Natural killer cell treated with Interleukin-12 subunit alpha and Interleukin-12 subunit beta and Interleukin-15 and Interleukin-18, amount 100 ng/mL, for 72 hours (primary cell): ENCODE data around the gene PLEKHG4B. TPM values are rescaled to one million over a fixed set of nuclear protein-coding genes. Genes with fewer than 3 reads are reported as not detected.
"Not testable (repeated sequence)": the region's sequence is repeated elsewhere in the genome, so short reads cannot be mapped to it uniquely, and the experiment has no call there.

ENCODE experiments used
- ATAC-seq, 2 donors: fragments of 150-1000 bp; cut with Tn5 transposase in 1 of 2; sonication (Bioruptor Pico), chemical (Tn5 transposase) in 1 of 2; 2 replicates each; pipeline ENCODE4 v1.10.0; 2021
- DNase-seq: peaks from one replicate; pipeline ENCODE4 v3.0.0; 2022; ENCODE audit warnings: low spot score
- H3K27ac Mint-ChIP-seq, 2 donors: 1 replicate in 1 of 2; 2 replicates in 1 of 2; pipeline ENCODE4 v1.8.0; 2022; ENCODE audit warnings: mixed read lengths in 2 of 2, mild to moderate bottlenecking in 1 of 2, moderate library complexity in 1 of 2
- H3K27me3 Mint-ChIP-seq, 2 donors: 1 replicate in 1 of 2; 2 replicates in 1 of 2; pipeline ENCODE4 v1.8.0; 2022; ENCODE audit warnings: mixed read lengths in 2 of 2
- H3K36me3 Mint-ChIP-seq: one replicate; pipeline ENCODE4 v1.8.0; 2022; ENCODE audit warnings: mixed read lengths
- H3K4me1 Mint-ChIP-seq, 2 donors: 1 replicate in 1 of 2; 2 replicates in 1 of 2; pipeline ENCODE4 v1.8.0; 2022; ENCODE audit warnings: low read depth in 2 of 2, mixed read lengths in 2 of 2, mild to moderate bottlenecking in 1 of 2
- H3K4me3 Mint-ChIP-seq: one replicate; pipeline ENCODE4 v1.8.0; 2022; ENCODE audit warnings: mixed read lengths
- H3K9me3 Mint-ChIP-seq: 2 replicates; pipeline ENCODE4 v1.8.0; 2022; ENCODE audit warnings: mixed read lengths
- total RNA-seq, 2 donors: library from RNA; stranded (reverse); gene quantifications; one replicate each; pipeline ENCODE4 v1.2.3, GENCODE V29; 2022

Gene PLEKHG4B
- total RNA-seq, 2 donors from 2014 or later: not detected

DNA sequence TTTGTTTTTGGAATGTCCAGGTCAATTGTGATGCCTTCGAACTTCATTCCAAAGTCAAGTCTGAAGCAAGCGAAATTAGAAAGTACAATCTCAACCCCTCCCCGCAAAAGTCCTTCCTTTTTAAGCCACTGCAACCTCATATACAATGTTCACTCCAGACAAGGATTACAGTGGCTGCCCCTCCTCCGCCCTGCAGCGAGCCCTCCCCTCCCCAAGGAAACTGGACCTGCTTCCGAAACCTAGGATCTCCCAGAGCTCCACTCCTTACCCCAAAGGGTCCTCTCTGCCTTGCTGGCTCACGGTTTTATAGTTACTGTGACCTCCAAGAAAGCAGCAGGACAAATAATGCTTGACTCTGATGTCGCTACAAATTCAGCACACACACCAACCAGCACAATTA, 109.7 kb downstream of the PLEKHG4B start:
- ATAC-seq (no peak), DNase-seq (no peak)
- no peaks in the 10 kb centered on the region for H3K27me3 Mint-ChIP-seq
- H3K27ac Mint-ChIP-seq: no peak overlapping the region
- no peak overlapping the region for H3K4me3 Mint-ChIP-seq
- peaks cover 0 to 6% of the 10 kb centered on the region in 2 donors for H3K4me1 Mint-ChIP-seq
- no peaks in the 10 kb centered on the region for H3K9me3 Mint-ChIP-seq
- peaks cover 7% of the 10 kb centered on the region for H3K36me3 Mint-ChIP-seq

DNA sequence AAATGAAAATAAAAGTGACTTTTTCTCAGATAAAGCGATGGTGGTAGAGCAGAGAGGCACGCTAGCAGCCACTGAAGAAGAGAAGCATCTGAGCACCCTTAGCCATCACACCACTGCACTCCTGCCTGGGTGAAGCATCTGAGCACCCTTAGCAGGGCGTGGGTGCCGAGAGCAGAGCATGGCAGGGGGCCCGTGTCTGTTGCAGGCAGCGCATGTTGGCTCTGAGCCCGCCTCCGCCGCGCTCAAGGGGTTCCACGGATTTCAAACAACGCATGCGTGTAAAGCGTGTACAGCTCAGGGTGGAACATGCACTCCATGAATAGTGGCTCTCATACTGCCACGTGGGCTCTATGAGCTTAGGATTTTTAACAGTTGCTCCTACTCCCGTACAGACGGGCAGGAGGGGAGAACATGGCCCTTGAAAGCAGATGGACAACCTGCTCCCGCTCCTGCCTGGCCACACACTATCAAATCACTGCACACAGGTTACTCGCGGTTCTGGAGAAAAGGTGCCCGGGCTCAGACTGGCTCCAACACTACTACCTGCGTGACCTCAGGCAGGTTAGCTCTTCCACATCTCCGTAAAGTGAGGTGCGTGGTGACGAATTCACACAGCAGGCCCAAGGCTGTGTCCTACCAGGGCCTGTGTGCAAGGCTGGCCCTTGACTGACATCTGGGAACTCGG, 111.4 kb downstream of the PLEKHG4B start:
- peaks cover 4 to 9% of the 10 kb centered on the region in 2 donors for H3K4me1 Mint-ChIP-seq
- DNase-seq (no peak), ATAC-seq (peak in 1 of 2 donors; percentile 36)
- H3K27ac Mint-ChIP-seq: no peak overlapping the region
- peaks cover 11% of the 10 kb centered on the region for H3K36me3 Mint-ChIP-seq
- no peak overlapping the region for H3K4me3 Mint-ChIP-seq
- no peaks in the 10 kb centered on the region for H3K27me3 Mint-ChIP-seq
- no peaks in the 10 kb centered on the region for H3K9me3 Mint-ChIP-seq

DNA sequence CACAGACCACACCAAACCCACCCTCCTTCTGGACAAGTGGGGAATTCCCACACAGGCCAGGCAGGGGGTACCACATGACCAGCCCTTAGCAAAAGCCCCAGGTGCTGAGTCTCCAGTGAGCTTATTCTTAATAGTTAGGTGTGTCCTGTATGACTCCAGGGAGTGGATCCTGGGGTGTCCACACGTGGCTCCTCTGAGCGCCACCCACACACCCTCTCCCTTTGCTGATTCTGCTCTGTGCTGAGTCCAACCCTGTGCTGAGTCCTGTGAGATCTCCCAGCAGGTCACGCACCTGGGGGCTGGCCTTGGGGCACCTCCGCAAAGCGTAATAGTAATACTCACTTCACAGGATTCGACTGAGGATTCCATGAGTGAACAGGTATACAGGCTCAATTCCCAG, 112.0 kb downstream of the PLEKHG4B start:
- peak in 1 of 2 donors; percentile 32 for ATAC-seq
- no peaks in the 10 kb centered on the region for H3K27me3 Mint-ChIP-seq
- H3K9me3 Mint-ChIP-seq: no peaks in the 10 kb centered on the region
- no peak overlapping the region for H3K27ac Mint-ChIP-seq
- DNase-seq: no peak
- no peak overlapping the region for H3K4me3 Mint-ChIP-seq
- peaks cover 4 to 13% of the 10 kb centered on the region in 2 donors for H3K4me1 Mint-ChIP-seq
- peaks cover 11% of the 10 kb centered on the region for H3K36me3 Mint-ChIP-seq

DNA sequence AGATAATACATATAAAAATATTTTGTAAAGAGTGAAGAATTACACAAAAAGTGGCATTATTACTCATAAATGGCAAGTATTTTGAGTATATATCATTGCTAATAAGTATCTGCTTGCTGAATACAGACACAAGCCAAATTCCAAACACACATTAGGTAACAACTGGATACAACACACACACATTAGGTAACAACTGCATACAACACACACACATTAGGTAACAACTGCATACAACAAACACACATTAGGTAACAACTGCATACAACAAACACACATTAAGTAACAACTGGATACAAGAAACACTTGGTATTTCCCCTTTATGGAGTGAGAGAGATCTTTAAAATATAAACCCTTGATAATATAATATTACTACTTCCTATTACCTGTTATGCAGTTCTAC, 112.5 kb downstream of the PLEKHG4B start:
- no peak for DNase-seq
- H3K36me3 Mint-ChIP-seq: peaks cover 11% of the 10 kb centered on the region
- H3K9me3 Mint-ChIP-seq: no peaks in the 10 kb centered on the region
- no peaks in the 10 kb centered on the region for H3K27me3 Mint-ChIP-seq
- H3K27ac Mint-ChIP-seq: no peak overlapping the region
- no peak overlapping the region for H3K4me3 Mint-ChIP-seq
- H3K4me1 Mint-ChIP-seq: peaks cover 6 to 14% of the 10 kb centered on the region in 2 donors
- no peak for ATAC-seq

DNA sequence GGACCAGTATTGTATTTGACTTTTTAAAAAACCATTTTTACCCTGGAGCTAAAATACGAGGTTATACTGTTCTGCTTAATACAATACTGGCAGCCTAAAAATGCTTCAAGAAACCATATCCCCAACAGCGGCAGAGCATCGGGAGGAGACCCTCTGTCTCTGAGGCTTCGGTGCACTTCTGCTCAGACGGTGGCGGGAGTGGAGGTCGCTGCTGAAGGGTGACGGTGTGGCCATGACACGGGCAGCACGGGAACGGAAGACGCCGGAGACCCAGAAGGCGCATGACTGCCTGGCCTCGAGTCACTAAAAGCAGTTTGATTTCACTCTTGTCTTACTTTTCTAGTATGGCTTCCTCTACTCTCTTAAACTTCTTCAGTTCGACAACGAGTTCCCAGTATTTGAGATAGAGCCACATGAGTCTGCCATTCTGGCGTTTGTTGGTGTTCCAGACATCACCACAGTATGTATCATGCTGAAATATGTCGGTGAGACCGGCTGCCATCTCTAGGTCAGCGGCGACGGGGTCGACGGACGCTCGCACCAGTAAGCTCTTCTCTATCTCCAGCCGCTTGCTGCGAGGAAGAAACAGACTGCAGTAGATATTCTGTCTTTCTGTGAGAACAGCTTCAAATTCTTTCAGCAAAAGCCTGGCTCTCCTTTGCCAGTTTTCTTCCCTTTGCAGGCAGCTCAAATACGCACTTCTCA, 113.2 kb downstream of the PLEKHG4B start:
- Mint-ChIP-seq H3K4me3 (no peak overlapping the region), H3K36me3 (peaks cover 12% of the 10 kb centered on the region), H3K4me1 (peaks cover 13 to 20% of the 10 kb centered on the region in 2 donors)

GRCh38 chr5:206406-206805, 114.4 kb downstream of the PLEKHG4B start:
- Mint-ChIP-seq H3K27ac (no peak overlapping the region), H3K4me1 (peaks cover 17 to 25% of the 10 kb centered on the region in 2 donors), H3K4me3 (no peak overlapping the region), H3K9me3 (no peaks in the 10 kb centered on the region), H3K27me3 (no peaks in the 10 kb centered on the region), H3K36me3 (peaks cover 15% of the 10 kb centered on the region)
- DNase-seq (no peak), ATAC-seq (no peak)

More for the DNA sequence above, 113.2 kb downstream of the PLEKHG4B start:
- Mint-ChIP-seq H3K27me3 (no peaks in the 10 kb centered on the region), H3K27ac (no peak overlapping the region), H3K9me3 (no peaks in the 10 kb centered on the region)
- no peak for DNase-seq
- no peak for ATAC-seq

DNA sequence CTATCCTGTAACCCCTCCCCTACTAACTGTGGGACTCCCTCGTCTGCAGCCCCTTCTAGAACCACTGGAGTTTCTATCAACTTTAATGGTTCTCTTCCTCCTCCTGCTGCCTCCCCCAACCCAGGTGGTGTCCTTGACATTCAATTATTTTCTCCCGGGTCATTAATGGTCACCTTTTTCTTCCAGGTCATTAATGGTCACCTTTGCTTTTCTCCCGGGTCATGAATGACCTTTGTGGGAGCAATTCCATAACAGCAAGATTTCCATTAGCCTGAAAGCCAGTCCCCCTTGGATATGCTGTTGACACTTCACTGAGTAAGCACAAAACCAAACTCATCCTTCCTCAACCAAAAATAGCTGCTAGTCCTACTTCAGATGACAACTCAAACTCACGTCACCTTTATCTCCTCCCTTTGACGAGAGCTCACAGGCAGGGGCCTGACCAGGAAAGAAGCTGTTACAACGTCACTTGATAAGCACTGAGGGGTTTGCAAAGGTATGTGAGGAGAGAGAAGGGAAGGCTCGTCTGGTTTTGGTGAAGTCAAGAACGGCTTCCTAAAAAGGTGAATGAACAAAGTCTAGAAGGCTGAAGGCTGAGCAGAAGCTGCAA, 115.1 kb downstream of the PLEKHG4B start:
- no peaks in the 10 kb centered on the region for H3K9me3 Mint-ChIP-seq
- H3K27me3 Mint-ChIP-seq: no peaks in the 10 kb centered on the region
- peaks cover 17 to 25% of the 10 kb centered on the region in 2 donors for H3K4me1 Mint-ChIP-seq
- no peak for ATAC-seq
- H3K27ac Mint-ChIP-seq: peak overlapping the region in 1 of 2 donors; percentile 36
- no peak for DNase-seq
- peaks cover 15% of the 10 kb centered on the region for H3K36me3 Mint-ChIP-seq
- H3K4me3 Mint-ChIP-seq: no peak overlapping the region

- Mint-ChIP-seq H3K27ac (no peak overlapping the region), H3K4me3 (no peak overlapping the region), H3K36me3 (peaks cover 15% of the 10 kb centered on the region), H3K4me1 (peaks cover 17 to 25% of the 10 kb centered on the region in 2 donors), H3K27me3 (no peaks in the 10 kb centered on the region), H3K9me3 (no peaks in the 10 kb centered on the region)
- DNase-seq: no peak
- no peak for ATAC-seq
These were observed 115.6 kb downstream of the PLEKHG4B start for GRCh38 chr5:207599-207998.

- no peak overlapping the region for H3K4me3 Mint-ChIP-seq
- no peak overlapping the region for H3K27ac Mint-ChIP-seq
- no peaks in the 10 kb centered on the region for H3K9me3 Mint-ChIP-seq
- ATAC-seq (no peak), DNase-seq (no peak)
- H3K4me1 Mint-ChIP-seq: peaks cover 17 to 26% of the 10 kb centered on the region in 2 donors
- peaks cover 15% of the 10 kb centered on the region for H3K36me3 Mint-ChIP-seq
- no peaks in the 10 kb centered on the region for H3K27me3 Mint-ChIP-seq
These were observed 116.6 kb downstream of the PLEKHG4B start for GRCh38 chr5:208449-209114.

DNA sequence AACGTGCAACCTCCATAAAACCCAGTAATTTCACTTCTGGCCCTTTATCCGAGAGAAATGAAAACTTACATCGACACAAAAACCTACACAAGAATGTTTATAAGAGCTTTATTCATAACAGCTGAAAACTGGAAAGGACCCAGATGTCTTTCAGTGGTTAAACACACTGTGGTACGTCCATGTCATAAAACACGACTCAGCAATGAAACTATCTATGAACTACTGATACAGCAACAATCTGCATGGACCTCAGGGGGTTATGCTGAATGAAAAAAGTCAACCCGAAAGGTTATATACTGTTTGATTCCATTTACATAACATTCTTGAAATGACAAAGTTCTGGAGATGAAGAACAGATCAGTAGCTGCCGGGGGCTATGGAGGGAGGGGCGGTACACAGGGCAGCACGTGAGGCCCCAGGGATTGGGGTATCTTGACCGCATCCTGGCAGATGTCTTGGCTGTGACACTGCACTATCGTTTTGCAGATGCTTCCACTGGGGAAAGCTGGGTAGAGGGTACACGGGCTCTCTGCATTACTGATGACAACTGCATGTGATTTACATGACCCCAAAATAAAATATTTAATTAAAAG, 121.9 kb downstream of the PLEKHG4B start:
- no peaks in the 10 kb centered on the region for H3K27me3 Mint-ChIP-seq
- H3K4me3 Mint-ChIP-seq: no peak overlapping the region
- H3K27ac Mint-ChIP-seq: no peak overlapping the region
- H3K36me3 Mint-ChIP-seq: peaks cover 4% of the 10 kb centered on the region
- DNase-seq (no peak), ATAC-seq (no peak)
- peaks cover 28% of the 10 kb centered on the region in 2 donors for H3K4me1 Mint-ChIP-seq
- no peaks in the 10 kb centered on the region for H3K9me3 Mint-ChIP-seq

DNA sequence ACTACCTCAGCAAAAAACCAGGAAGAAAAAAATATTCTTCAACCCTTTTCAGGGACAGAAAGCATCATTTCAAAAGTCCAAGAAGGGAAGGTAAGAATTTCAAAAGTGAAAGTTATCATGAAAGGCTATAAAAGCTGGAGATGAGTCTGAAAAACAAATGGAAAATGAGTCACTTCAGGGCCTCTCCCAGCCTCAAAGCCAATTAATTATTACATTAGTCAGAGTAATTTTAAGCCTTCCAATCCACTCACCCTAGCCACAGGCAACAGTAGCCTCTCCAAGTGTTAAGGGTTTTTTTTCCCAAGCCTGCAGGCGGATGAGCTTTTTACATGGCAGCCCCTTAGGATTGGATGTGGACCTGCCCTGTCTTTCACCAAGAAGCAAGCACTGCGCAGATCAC, 123.3 kb downstream of the PLEKHG4B start:
- not testable (repeated sequence) for DNase-seq, ATAC-seq, H3K36me3 Mint-ChIP-seq, H3K27me3 Mint-ChIP-seq, H3K9me3 Mint-ChIP-seq
- Mint-ChIP-seq H3K27ac (peak overlapping the region in 1 of 2 donors; percentile 39), H3K4me1 (peaks cover 27% of the 10 kb centered on the region in 2 donors), H3K4me3 (peak overlapping the region; percentile 34)

DNA sequence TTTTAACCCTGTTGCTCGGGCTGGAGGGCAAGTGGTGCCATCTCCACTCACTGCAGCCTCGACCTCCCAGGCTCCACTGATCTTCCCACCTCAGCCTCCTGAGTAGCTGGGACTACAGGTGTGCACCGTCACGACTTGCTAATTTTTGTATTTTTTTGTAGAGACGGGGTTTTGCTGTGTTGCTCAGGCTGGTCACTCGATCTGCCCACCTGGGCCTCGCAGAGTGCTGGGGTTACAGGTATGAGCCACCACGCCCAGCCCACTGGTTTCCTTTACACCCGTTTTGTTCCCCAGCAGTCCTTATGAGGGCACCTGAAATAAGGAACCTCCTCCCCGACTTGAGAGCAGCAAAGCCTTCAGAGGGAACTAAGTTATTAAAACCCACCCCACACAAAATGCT, 124.1 kb downstream of the PLEKHG4B start:
- not testable (repeated sequence) for H3K9me3 Mint-ChIP-seq, H3K36me3 Mint-ChIP-seq, H3K27me3 Mint-ChIP-seq, H3K27ac Mint-ChIP-seq, DNase-seq, ATAC-seq, H3K4me3 Mint-ChIP-seq
- H3K4me1 Mint-ChIP-seq: peaks cover 30 to 31% of the 10 kb centered on the region in 2 donors
